ENCODE measurements around the gene CSNK2B.

The CSNK2B gene

GRCh38 chr6:31627690-31628287 is 38.1 kb upstream of the CSNK2B start:
- no peaks in the 10 kb centered on the region for H3K27me3 ChIP-seq (ENCODE audit: control insufficient read depth in 1 of 2, insufficient read depth in 2 of 2, low read length in 2 of 2)
- peaks cover 3 to 4% of the 10 kb centered on the region in 2 donors for H3K4me1 ChIP-seq (ENCODE audit: control insufficient read depth in 1 of 2, insufficient read depth in 2 of 2, low read length in 2 of 2)
- H3K27ac ChIP-seq (ENCODE audit: low read depth, low read length) = no peak overlapping the region
- H3K4me3 ChIP-seq (ENCODE audit: low read depth in 1 of 2, low read length in 2 of 2) = no peak overlapping the region
- H3K9ac ChIP-seq (ENCODE audit: low read depth in 1 of 2, low read length in 2 of 2) = no peak overlapping the region
- H3K9me3 ChIP-seq (ENCODE audit: control insufficient read depth in 1 of 2, low read length in 2 of 2) = no peaks in the 10 kb centered on the region
- H3K36me3 ChIP-seq (ENCODE audit: control insufficient read depth in 1 of 2, insufficient read depth in 2 of 2, low read length in 2 of 2) = peaks cover 62 to 95% of the 10 kb centered on the region in 2 donors

- H3K27ac ChIP-seq (ENCODE audit: low read depth, low read length) = no peak overlapping the region
- no peaks in the 10 kb centered on the region for H3K9me3 ChIP-seq (ENCODE audit: control insufficient read depth in 1 of 2, low read length in 2 of 2)
- H3K9ac ChIP-seq (ENCODE audit: low read depth in 1 of 2, low read length in 2 of 2) = no peak overlapping the region
- peaks cover 0 to 3% of the 10 kb centered on the region in 2 donors for H3K4me1 ChIP-seq (ENCODE audit: control insufficient read depth in 1 of 2, insufficient read depth in 2 of 2, low read length in 2 of 2)
- peaks cover 63 to 93% of the 10 kb centered on the region in 2 donors for H3K36me3 ChIP-seq (ENCODE audit: control insufficient read depth in 1 of 2, insufficient read depth in 2 of 2, low read length in 2 of 2)
- H3K4me3 ChIP-seq (ENCODE audit: low read depth in 1 of 2, low read length in 2 of 2) = no peak overlapping the region
- H3K27me3 ChIP-seq (ENCODE audit: control insufficient read depth in 1 of 2, insufficient read depth in 2 of 2, low read length in 2 of 2) = no peaks in the 10 kb centered on the region
Observed at GRCh38 chr6:31629014-31629413, 36.9 kb upstream of the CSNK2B start.

GRCh38 chr6:31630177-31630934 is 35.5 kb upstream of the CSNK2B start:
- H3K9ac ChIP-seq (ENCODE audit: low read depth in 1 of 2, low read length in 2 of 2) = no peak overlapping the region
- H3K36me3 ChIP-seq (ENCODE audit: control insufficient read depth in 1 of 2, insufficient read depth in 2 of 2, low read length in 2 of 2) = peaks cover 65 to 93% of the 10 kb centered on the region in 2 donors
- H3K27ac ChIP-seq (ENCODE audit: low read depth, low read length) = no peak overlapping the region
- no peaks in the 10 kb centered on the region for H3K27me3 ChIP-seq (ENCODE audit: control insufficient read depth in 1 of 2, insufficient read depth in 2 of 2, low read length in 2 of 2)
- no peaks in the 10 kb centered on the region for H3K4me1 ChIP-seq (ENCODE audit: control insufficient read depth in 1 of 2, insufficient read depth in 2 of 2, low read length in 2 of 2)
- H3K9me3 ChIP-seq (ENCODE audit: control insufficient read depth in 1 of 2, low read length in 2 of 2) = no peaks in the 10 kb centered on the region
- no peak overlapping the region for H3K4me3 ChIP-seq (ENCODE audit: low read depth in 1 of 2, low read length in 2 of 2)

GRCh38 chr6:31631209-31631608 is 34.7 kb upstream of the CSNK2B start:
- no peak overlapping the region for H3K27ac ChIP-seq (ENCODE audit: low read depth, low read length)
- H3K9ac ChIP-seq (ENCODE audit: low read depth in 1 of 2, low read length in 2 of 2) = no peak overlapping the region
- H3K4me3 ChIP-seq (ENCODE audit: low read depth in 1 of 2, low read length in 2 of 2) = no peak overlapping the region
- H3K36me3 ChIP-seq (ENCODE audit: control insufficient read depth in 1 of 2, insufficient read depth in 2 of 2, low read length in 2 of 2) = peaks cover 65 to 93% of the 10 kb centered on the region in 2 donors
- no peaks in the 10 kb centered on the region for H3K27me3 ChIP-seq (ENCODE audit: control insufficient read depth in 1 of 2, insufficient read depth in 2 of 2, low read length in 2 of 2)
- no peaks in the 10 kb centered on the region for H3K4me1 ChIP-seq (ENCODE audit: control insufficient read depth in 1 of 2, insufficient read depth in 2 of 2, low read length in 2 of 2)
- no peaks in the 10 kb centered on the region for H3K9me3 ChIP-seq (ENCODE audit: control insufficient read depth in 1 of 2, low read length in 2 of 2)

- Histone ChIP-seq H3K36me3 (ENCODE audit: control insufficient read depth in 1 of 2, insufficient read depth in 2 of 2, low read length in 2 of 2) (peaks cover 66 to 93% of the 10 kb centered on the region in 2 donors), H3K9ac (ENCODE audit: low read depth in 1 of 2, low read length in 2 of 2) (no peak overlapping the region), H3K4me3 (ENCODE audit: low read depth in 1 of 2, low read length in 2 of 2) (no peak overlapping the region)
Observed at GRCh38 chr6:31631681-31632278, 34.1 kb upstream of the CSNK2B start.

GRCh38 chr6:31632279-31632946 is 33.5 kb upstream of the CSNK2B start:
- no peaks in the 10 kb centered on the region for H3K4me1 ChIP-seq (ENCODE audit: control insufficient read depth in 1 of 2, insufficient read depth in 2 of 2, low read length in 2 of 2)
- H3K9ac ChIP-seq (ENCODE audit: low read depth in 1 of 2, low read length in 2 of 2) = no peak overlapping the region
- H3K36me3 ChIP-seq (ENCODE audit: control insufficient read depth in 1 of 2, insufficient read depth in 2 of 2, low read length in 2 of 2) = peaks cover 70 to 93% of the 10 kb centered on the region in 2 donors
- H3K9me3 ChIP-seq (ENCODE audit: control insufficient read depth in 1 of 2, low read length in 2 of 2) = no peaks in the 10 kb centered on the region
- no peak overlapping the region for H3K27ac ChIP-seq (ENCODE audit: low read depth, low read length)
- no peak overlapping the region for H3K4me3 ChIP-seq (ENCODE audit: low read depth in 1 of 2, low read length in 2 of 2)
- no peaks in the 10 kb centered on the region for H3K27me3 ChIP-seq (ENCODE audit: control insufficient read depth in 1 of 2, insufficient read depth in 2 of 2, low read length in 2 of 2)

More at GRCh38 chr6:31631681-31632278, 34.1 kb upstream of the CSNK2B start:
- no peak overlapping the region for H3K27ac ChIP-seq (ENCODE audit: low read depth, low read length)
- no peaks in the 10 kb centered on the region for H3K4me1 ChIP-seq (ENCODE audit: control insufficient read depth in 1 of 2, insufficient read depth in 2 of 2, low read length in 2 of 2)
- H3K27me3 ChIP-seq (ENCODE audit: control insufficient read depth in 1 of 2, insufficient read depth in 2 of 2, low read length in 2 of 2) = no peaks in the 10 kb centered on the region
- H3K9me3 ChIP-seq (ENCODE audit: control insufficient read depth in 1 of 2, low read length in 2 of 2) = no peaks in the 10 kb centered on the region

- Histone ChIP-seq H3K36me3 (ENCODE audit: control insufficient read depth in 1 of 2, insufficient read depth in 2 of 2, low read length in 2 of 2) (peaks cover 63 to 90% of the 10 kb centered on the region in 2 donors), H3K9me3 (ENCODE audit: control insufficient read depth in 1 of 2, low read length in 2 of 2) (no peaks in the 10 kb centered on the region), H3K27ac (ENCODE audit: low read depth, low read length) (no peak overlapping the region), H3K4me1 (ENCODE audit: control insufficient read depth in 1 of 2, insufficient read depth in 2 of 2, low read length in 2 of 2) (no peaks in the 10 kb centered on the region), H3K27me3 (ENCODE audit: control insufficient read depth in 1 of 2, insufficient read depth in 2 of 2, low read length in 2 of 2) (no peaks in the 10 kb centered on the region), H3K9ac (ENCODE audit: low read depth in 1 of 2, low read length in 2 of 2) (no peak overlapping the region), H3K4me3 (ENCODE audit: low read depth in 1 of 2, low read length in 2 of 2) (no peak overlapping the region)
Observed at GRCh38 chr6:31633447-31633846, 32.4 kb upstream of the CSNK2B start.

GRCh38 chr6:31634131-31634530 is 31.7 kb upstream of the CSNK2B start:
- Histone ChIP-seq H3K4me3 (ENCODE audit: low read depth in 1 of 2, low read length in 2 of 2) (no peak overlapping the region), H3K4me1 (ENCODE audit: control insufficient read depth in 1 of 2, insufficient read depth in 2 of 2, low read length in 2 of 2) (no peaks in the 10 kb centered on the region), H3K36me3 (ENCODE audit: control insufficient read depth in 1 of 2, insufficient read depth in 2 of 2, low read length in 2 of 2) (peaks cover 61 to 90% of the 10 kb centered on the region in 2 donors), H3K9me3 (ENCODE audit: control insufficient read depth in 1 of 2, low read length in 2 of 2) (no peaks in the 10 kb centered on the region), H3K9ac (ENCODE audit: low read depth in 1 of 2, low read length in 2 of 2) (no peak overlapping the region), H3K27me3 (ENCODE audit: control insufficient read depth in 1 of 2, insufficient read depth in 2 of 2, low read length in 2 of 2) (no peaks in the 10 kb centered on the region), H3K27ac (ENCODE audit: low read depth, low read length) (no peak overlapping the region)

- Histone ChIP-seq H3K4me1 (ENCODE audit: control insufficient read depth in 1 of 2, insufficient read depth in 2 of 2, low read length in 2 of 2) (no peaks in the 10 kb centered on the region), H3K4me3 (ENCODE audit: low read depth in 1 of 2, low read length in 2 of 2) (no peak overlapping the region), H3K9ac (ENCODE audit: low read depth in 1 of 2, low read length in 2 of 2) (no peak overlapping the region), H3K9me3 (ENCODE audit: control insufficient read depth in 1 of 2, low read length in 2 of 2) (no peaks in the 10 kb centered on the region), H3K36me3 (ENCODE audit: control insufficient read depth in 1 of 2, insufficient read depth in 2 of 2, low read length in 2 of 2) (peaks cover 63 to 90% of the 10 kb centered on the region in 2 donors), H3K27ac (ENCODE audit: low read depth, low read length) (no peak overlapping the region), H3K27me3 (ENCODE audit: control insufficient read depth in 1 of 2, insufficient read depth in 2 of 2, low read length in 2 of 2) (no peaks in the 10 kb centered on the region)
Observed at GRCh38 chr6:31634969-31635575, 30.8 kb upstream of the CSNK2B start.

Data from duodenal mucosa (tissue), 2 donors.